H1 (cell line): ENCODE data around the gene CDH2. TPM values are rescaled to one million over a fixed set of nuclear protein-coding genes. Genes with fewer than 3 reads are reported as not detected.

Experiments used
- ATF3 ChIP-seq: IDR thresholded peaks from 2 replicates; pipeline ENCODE4 v1.6.1; 2011; ENCODE audit warnings: low read depth, mild to moderate bottlenecking, low read length; ENCODE audit not compliant: insufficient read depth
- CBX5 ChIP-seq: fragments of 300-800, 300-1000 bp; sonication (generic); IDR thresholded peaks from 2 replicates; pipeline ENCODE4 v1.7.1; 2016; ENCODE audit warnings: antibody characterized with exemption, low read length, low read depth
- CEBPB ChIP-seq: IDR thresholded peaks from 2 replicates; pipeline ENCODE4 v1.6.1; 2012; ENCODE audit warnings: low read depth, low read length
- CREB1 ChIP-seq: IDR thresholded peaks from 2 replicates; pipeline ENCODE4 v1.6.1; 2012; ENCODE audit warnings: inconsistent platforms
- EP300 ChIP-seq, 2 experiments: IDR thresholded peaks; 1 replicate in 1 of 2; 2 replicates in 1 of 2; pipeline ENCODE4 v1.6.1; 2011 to 2012; ENCODE audit warnings: low read depth in 2 of 2, low read length in 2 of 2, mild to moderate bottlenecking in 2 of 2, borderline replicate concordance in 1 of 2, inconsistent platforms in 1 of 2, moderate library complexity in 1 of 2
- SIRT6 ChIP-seq: IDR thresholded peaks from one replicate; pipeline ENCODE4 v1.7.1; 2012; ENCODE audit warnings: low read length, inconsistent platforms
- polyA plus RNA-seq, 7 experiments: library from polyadenylated mRNA; depleted of rRNA in 3 of 7; stranded (reverse) in 5 of 7; unstranded in 2 of 7; fragments of >200 nt in 5 of 7; fragments of 200-250 nt in 2 of 7; gene quantifications; 1 replicate in 5 of 7; 2 replicates in 1 of 7; 4 replicates in 1 of 7; pipeline versions ENCODE4 v1.2.1 to v1.2.3, GENCODE V29; 2011 to 2013; ENCODE audit warnings: missing spikeins in 2 of 7, mixed read lengths in 2 of 7
- total RNA-seq: library from RNA; stranded (reverse); fragmentation: NEBNext Ultra II Directional; extraction: Animal tissue kit (Norgen Biotek cat#: 25700); gene quantifications from 2 replicates; pipeline ENCODE4 v1.2.1, GENCODE V29; 2021

Gene CDH2
- total and polyA plus RNA-seq, 2 of the 8 experiments (the other 6 are each of a cell fraction or from before 2014, with no cell fraction given) = 15.0 to 56.5 TPM

GRCh38 chr18:28152754-28153153 is 24.2 kb downstream of the CDH2 start (continued):
- no peak for TF ChIP-seq ATF3
- TF ChIP-seq EP300 (IDR thresholded peaks at IDR 0.05; ENCODE audit: borderline replicate concordance in 1 of 2, low read depth in 2 of 2, low read length in 2 of 2) = no peak
- TF ChIP-seq SIRT6 = no peak
- no peak for TF ChIP-seq CBX5
- TF ChIP-seq CEBPB = no peak
- no peak for TF ChIP-seq CREB1
- TF ChIP-seq, all 59 proteins: peak for 0
